ENCODE measurements around the gene EPB41L3. TPM values are rescaled to one million over a fixed set of nuclear protein-coding genes. Genes with fewer than 3 reads are reported as not detected.

The EPB41L3 gene
- total RNA-seq, 1 experiment from 2014 or later, result 16.1 TPM

DNA sequence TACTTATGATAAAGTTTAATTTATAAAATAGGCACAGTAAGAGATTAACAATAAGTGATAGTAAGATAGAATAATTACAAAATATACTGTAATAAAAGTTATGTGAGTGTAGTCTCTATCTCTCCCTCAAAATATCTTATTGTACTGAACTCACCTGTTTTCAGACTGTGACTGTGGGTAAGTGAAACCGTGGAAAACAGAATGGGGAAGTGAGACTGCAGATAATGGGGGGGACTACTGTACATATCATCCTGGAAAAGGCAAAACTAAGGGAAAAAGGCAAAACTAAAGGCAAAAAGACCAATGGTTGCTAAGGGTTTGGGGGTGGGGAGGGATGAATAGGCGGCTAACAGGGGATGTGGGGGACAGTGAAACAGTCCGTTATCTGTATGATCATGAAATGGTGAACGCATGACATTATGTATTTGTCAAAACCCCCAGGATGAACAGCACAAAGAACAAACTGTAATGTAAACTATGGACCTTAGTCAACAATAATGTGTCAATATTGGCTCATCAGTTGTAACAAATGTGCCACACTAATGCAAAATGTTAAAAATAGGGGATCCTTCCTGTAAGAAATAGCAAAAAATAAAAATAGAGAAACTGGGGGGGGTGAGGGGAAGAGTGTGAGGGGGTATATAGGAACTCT lies 93.8 kb downstream of the EPB41L3 start:
- no peak overlapping the region for H3K18ac ChIP-seq (ENCODE audit: insufficient read length, low read depth, low read length)
- no peak overlapping the region for H3K4me3 Mint-ChIP-seq
- H4K5ac ChIP-seq (ENCODE audit: insufficient read length, low read depth, low read length), result no peak overlapping the region

More for the DNA sequence above, 93.8 kb downstream of the EPB41L3 start:
- H3K27me3 ChIP-seq (ENCODE audit: insufficient read depth, low read length), result no peaks in the 10 kb centered on the region
- H2AK5ac ChIP-seq (ENCODE audit: insufficient read length, low read length), result no peak overlapping the region
- H3K14ac ChIP-seq (ENCODE audit: insufficient read depth, low read length), result no peak overlapping the region
- H4K20me1 ChIP-seq (ENCODE audit: control insufficient read depth, insufficient read depth, insufficient read length), result no peaks in the 10 kb centered on the region
- H4K91ac ChIP-seq (ENCODE audit: insufficient read length, low read depth, low read length), result no peak overlapping the region
- no peak overlapping the region for H3K23ac ChIP-seq (ENCODE audit: insufficient read length, low read depth, low read length)
- H2BK15ac ChIP-seq (ENCODE audit: low read depth, low read length), result no peak overlapping the region
- TF ChIP-seq, protein P1, sequence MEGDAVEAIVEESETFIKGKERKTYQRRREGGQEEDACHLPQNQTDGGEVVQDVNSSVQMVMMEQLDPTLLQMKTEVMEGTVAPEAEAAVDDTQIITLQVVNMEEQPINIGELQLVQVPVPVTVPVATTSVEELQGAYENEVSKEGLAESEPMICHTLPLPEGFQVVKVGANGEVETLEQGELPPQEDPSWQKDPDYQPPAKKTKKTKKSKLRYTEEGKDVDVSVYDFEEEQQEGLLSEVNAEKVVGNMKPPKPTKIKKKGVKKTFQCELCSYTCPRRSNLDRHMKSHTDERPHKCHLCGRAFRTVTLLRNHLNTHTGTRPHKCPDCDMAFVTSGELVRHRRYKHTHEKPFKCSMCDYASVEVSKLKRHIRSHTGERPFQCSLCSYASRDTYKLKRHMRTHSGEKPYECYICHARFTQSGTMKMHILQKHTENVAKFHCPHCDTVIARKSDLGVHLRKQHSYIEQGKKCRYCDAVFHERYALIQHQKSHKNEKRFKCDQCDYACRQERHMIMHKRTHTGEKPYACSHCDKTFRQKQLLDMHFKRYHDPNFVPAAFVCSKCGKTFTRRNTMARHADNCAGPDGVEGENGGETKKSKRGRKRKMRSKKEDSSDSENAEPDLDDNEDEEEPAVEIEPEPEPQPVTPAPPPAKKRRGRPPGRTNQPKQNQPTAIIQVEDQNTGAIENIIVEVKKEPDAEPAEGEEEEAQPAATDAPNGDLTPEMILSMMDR (conservative IDR thresholded peaks at IDR 0.05), result no peak
- DNase-seq, result no peak
- H2BK5ac ChIP-seq (ENCODE audit: insufficient read length, low read length), result no peak overlapping the region
- no peaks in the 10 kb centered on the region for H3K79me1 ChIP-seq (ENCODE audit: insufficient read depth, low read depth, low read length, poor library complexity, severe bottlenecking)
- no peaks in the 10 kb centered on the region for H3K23me2 ChIP-seq (ENCODE audit: insufficient read length, low read depth, low read length, poor library complexity, severe bottlenecking)
- H3K4me2 ChIP-seq (ENCODE audit: insufficient read depth, insufficient read length, low read length), result no peak overlapping the region
- Mint-ChIP-seq H3K27ac (peak overlapping the region in 1 of 3 experiments; percentile 41; a peak in 1 of 7 replicates), H3K9me3 (no peaks in the 10 kb centered on the region), H3K27me3 (ENCODE audit: low read depth) (no peaks in the 10 kb centered on the region), H3K4me1 (no peaks in the 10 kb centered on the region), H3K36me3 (ENCODE audit: insufficient read depth in 1 of 3, low read depth in 3 of 3) (no peaks in the 10 kb centered on the region)
- H2BK20ac ChIP-seq (ENCODE audit: low read depth, low read length, poor library complexity, severe bottlenecking), result no peak overlapping the region
- no CpG with 5 or more reads among the region's 4 CpGs for WGBS (ENCODE audit: extremely low coverage, insufficient read length, low lambda C conversion rate)
- no peaks in the 10 kb centered on the region for H3K9me3 ChIP-seq (ENCODE audit: control insufficient read depth, low read depth, low read length)
- no peak overlapping the region for H2BK12ac ChIP-seq (ENCODE audit: insufficient read length, low read depth, low read length)
- no peak overlapping the region for H2BK120ac ChIP-seq (ENCODE audit: low read depth, low read length, poor library complexity, severe bottlenecking)
- H3K9ac ChIP-seq (ENCODE audit: extremely low read depth, insufficient read length, low read length), result no peak overlapping the region
- no peaks in the 10 kb centered on the region; the same call in 1 of the 2 replicates for H3K4me1 ChIP-seq (ENCODE audit: insufficient read depth, low read length)
- H3T11ph ChIP-seq (ENCODE audit: low read length), result no peak overlapping the region
- no peak overlapping the region for H2AFZ ChIP-seq (ENCODE audit: low read length)
- H4K8ac ChIP-seq (replicated peaks; ENCODE audit: insufficient read length, low read depth, low read length), result no peak overlapping the region
- no peak overlapping the region for H3K4ac ChIP-seq (ENCODE audit: low read depth, low read length)
- H3K27ac ChIP-seq (ENCODE audit: insufficient read length, low read depth, low read length), result no peak overlapping the region
- no peaks in the 10 kb centered on the region for H3K79me2 ChIP-seq (ENCODE audit: insufficient read depth, low read length)
- H3K56ac ChIP-seq (ENCODE audit: insufficient read length, low read depth, low read length), result no peak overlapping the region

Measured in H9 (cell line).